Skeletal muscle satellite cell (primary cell): ENCODE results near the gene SLC28A2.
"Not testable (repeated sequence)": the region's sequence is repeated elsewhere in the genome, so short reads cannot be mapped to it uniquely, and the experiment has no call there.

Source experiments
- H3K27me3 ChIP-seq: 2 replicates; pipeline ENCODE4 v1.7.0; 2013; ENCODE audit warnings: low read length; ENCODE audit not compliant: control insufficient read depth, insufficient read depth
- H3K36me3 ChIP-seq: 2 replicates; pipeline ENCODE4 v1.7.0; 2013; ENCODE audit warnings: mild to moderate bottlenecking, control low read depth, low read length; ENCODE audit not compliant: insufficient read depth
- H3K4me1 ChIP-seq: 2 replicates; pipeline ENCODE4 v1.7.0; 2013; ENCODE audit warnings: low read length; ENCODE audit not compliant: control insufficient read depth, insufficient read depth
- H3K4me2 ChIP-seq: 2 replicates; pipeline ENCODE4 v1.7.0; 2013; ENCODE audit warnings: mild to moderate bottlenecking, low read length
- H3K4me3 ChIP-seq: 2 replicates; pipeline ENCODE4 v1.7.0; 2013; ENCODE audit warnings: low read length
- H3K9ac ChIP-seq: 2 replicates; pipeline ENCODE4 v1.7.0; 2013; ENCODE audit warnings: mild to moderate bottlenecking, low read depth, low read length, moderate library complexity
- H3K9me3 ChIP-seq: replicated peaks from 2 replicates; pipeline ENCODE4 v1.7.0; 2013; ENCODE audit warnings: mild to moderate bottlenecking, control low read depth, low read length

SLC28A2 gene

GRCh38 chr15:45231132-45231531 lies 20.9 kb upstream of the SLC28A2 start:
- no peak overlapping the region for H3K4me2 ChIP-seq
- no peaks in the 10 kb centered on the region for H3K9me3 ChIP-seq
- no peaks in the 10 kb centered on the region for H3K4me1 ChIP-seq
- no peak overlapping the region for H3K4me3 ChIP-seq
- H3K36me3 ChIP-seq: no peaks in the 10 kb centered on the region
- no peaks in the 10 kb centered on the region for H3K27me3 ChIP-seq
- H3K9ac ChIP-seq: no peak overlapping the region

GRCh38 chr15:45231864-45232562 lies 20.0 kb upstream of the SLC28A2 start:
- no peak overlapping the region for H3K9ac ChIP-seq
- no peak overlapping the region for H3K4me3 ChIP-seq
- no peak overlapping the region for H3K4me2 ChIP-seq
- no peaks in the 10 kb centered on the region for H3K27me3 ChIP-seq
- H3K4me1 ChIP-seq: no peaks in the 10 kb centered on the region
- no peaks in the 10 kb centered on the region for H3K9me3 ChIP-seq
- H3K36me3 ChIP-seq: no peaks in the 10 kb centered on the region

- no peaks in the 10 kb centered on the region for H3K4me1 ChIP-seq
- no peaks in the 10 kb centered on the region for H3K36me3 ChIP-seq
- H3K9ac ChIP-seq: no peak overlapping the region
- H3K4me2 ChIP-seq: no peak overlapping the region
- H3K27me3 ChIP-seq: no peaks in the 10 kb centered on the region
- H3K9me3 ChIP-seq: no peaks in the 10 kb centered on the region
- no peak overlapping the region for H3K4me3 ChIP-seq
Observed at GRCh38 chr15:45234562-45235235, 17.3 kb upstream of the SLC28A2 start.

GRCh38 chr15:45236806-45237205 lies 15.2 kb upstream of the SLC28A2 start:
- H3K4me2 ChIP-seq, H3K9me3 ChIP-seq, H3K9ac ChIP-seq, H3K4me1 ChIP-seq, H3K36me3 ChIP-seq, H3K27me3 ChIP-seq, H3K4me3 ChIP-seq: not testable (repeated sequence)

- no peak overlapping the region for H3K9ac ChIP-seq
Observed at GRCh38 chr15:45242289-45242688, 9.7 kb upstream of the SLC28A2 start.

GRCh38 chr15:45249125-45249780 lies 2.8 kb upstream of the SLC28A2 start:
- Histone ChIP-seq H3K4me3 (no peak overlapping the region), H3K4me2 (no peak overlapping the region), H3K9ac (no peak overlapping the region), H3K27me3 (no peaks in the 10 kb centered on the region), H3K4me1 (no peaks in the 10 kb centered on the region), H3K9me3 (no peaks in the 10 kb centered on the region), H3K36me3 (no peaks in the 10 kb centered on the region)

More at GRCh38 chr15:45242289-45242688, 9.7 kb upstream of the SLC28A2 start:
- Histone ChIP-seq H3K4me2 (no peak overlapping the region), H3K9me3 (no peaks in the 10 kb centered on the region), H3K27me3 (no peaks in the 10 kb centered on the region), H3K4me3 (no peak overlapping the region), H3K36me3 (no peaks in the 10 kb centered on the region), H3K4me1 (no peaks in the 10 kb centered on the region)

GRCh38 chr15:45253330-45253729 lies 1.3 kb downstream of the SLC28A2 start:
- Histone ChIP-seq H3K9me3 (no peaks in the 10 kb centered on the region), H3K36me3 (no peaks in the 10 kb centered on the region), H3K9ac (no peak overlapping the region), H3K4me2 (no peak overlapping the region), H3K4me3 (no peak overlapping the region), H3K27me3 (no peaks in the 10 kb centered on the region), H3K4me1 (no peaks in the 10 kb centered on the region)

- Histone ChIP-seq H3K4me3 (no peak overlapping the region), H3K36me3 (no peaks in the 10 kb centered on the region), H3K27me3 (no peaks in the 10 kb centered on the region), H3K4me2 (no peak overlapping the region), H3K9me3 (no peaks in the 10 kb centered on the region), H3K4me1 (no peaks in the 10 kb centered on the region), H3K9ac (no peak overlapping the region)
Observed at GRCh38 chr15:45254405-45254804, 2.4 kb downstream of the SLC28A2 start.

- not testable (repeated sequence) for H3K9ac ChIP-seq, H3K27me3 ChIP-seq, H3K9me3 ChIP-seq, H3K4me1 ChIP-seq, H3K4me2 ChIP-seq, H3K4me3 ChIP-seq, H3K36me3 ChIP-seq
Observed at GRCh38 chr15:45254824-45255223, 2.8 kb downstream of the SLC28A2 start.

GRCh38 chr15:45259796-45260195 lies 7.8 kb downstream of the SLC28A2 start:
- Histone ChIP-seq H3K4me2 (no peak overlapping the region), H3K4me1 (no peaks in the 10 kb centered on the region), H3K27me3 (peaks cover 3% of the 10 kb centered on the region), H3K9ac (no peak overlapping the region), H3K4me3 (no peak overlapping the region), H3K36me3 (no peaks in the 10 kb centered on the region), H3K9me3 (no peaks in the 10 kb centered on the region)

GRCh38 chr15:45262906-45263461 lies 10.9 kb downstream of the SLC28A2 start:
- Histone ChIP-seq H3K27me3 (peaks cover 3% of the 10 kb centered on the region), H3K4me3 (no peak overlapping the region), H3K9me3 (no peaks in the 10 kb centered on the region), H3K4me2 (no peak overlapping the region), H3K36me3 (no peaks in the 10 kb centered on the region), H3K4me1 (no peaks in the 10 kb centered on the region), H3K9ac (no peak overlapping the region)
